HG02870 (cell line): ENCODE data around the gene ASTE1.
"Not testable (repeated sequence)": the region's sequence is repeated elsewhere in the genome, so short reads cannot be mapped to it uniquely, and the experiment has no call there.

ENCODE experiments used
- ATAC-seq: cut with Tn5 transposase; IDR thresholded peaks from one replicate; pipeline ENCODE4 v1.9.1; 2021; ENCODE audit warnings: mild to moderate bottlenecking, moderate library complexity; ENCODE audit not compliant: unreplicated experiment

The ASTE1 gene

DNA sequence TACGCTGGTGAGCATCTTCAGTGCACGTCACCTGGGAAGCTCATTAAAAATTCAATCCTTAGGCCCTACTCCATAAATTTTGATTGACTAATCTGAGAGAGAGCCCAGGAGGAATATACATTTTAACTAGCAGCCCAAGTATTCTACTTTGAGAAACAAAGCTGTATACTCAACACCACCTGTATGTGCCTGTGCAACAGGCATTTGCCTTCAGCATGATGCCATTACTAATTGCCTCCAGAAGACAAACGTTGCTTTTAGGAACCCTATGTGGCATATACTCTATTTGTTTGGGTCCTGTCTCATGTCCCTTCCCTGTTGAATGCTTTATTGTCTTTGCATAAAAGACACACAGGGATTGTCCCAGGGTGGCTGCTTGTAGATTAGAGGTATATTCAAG is 7.7 kb downstream of the ASTE1 start:
- ATAC-seq: no peak

DNA sequence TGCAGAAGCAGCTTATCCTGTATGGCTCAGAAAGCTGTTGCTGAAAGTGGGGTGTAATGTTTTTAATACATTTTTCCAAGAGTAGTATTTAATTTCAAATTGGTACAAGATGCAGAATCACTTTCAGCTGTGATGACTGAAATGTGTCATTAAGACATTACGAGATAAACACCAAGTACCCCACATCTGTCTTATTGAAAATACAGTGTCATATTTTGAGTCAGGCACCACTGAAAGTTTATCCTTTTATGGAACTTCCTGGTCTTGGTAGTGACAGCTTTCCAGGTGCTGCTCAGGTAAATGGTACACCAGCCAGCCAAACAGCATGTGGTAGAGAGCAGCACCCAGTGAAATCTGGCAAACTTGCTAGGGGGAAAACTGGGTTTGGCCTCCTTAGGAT is 16.9 kb downstream of the ASTE1 start:
- no peak for ATAC-seq

DNA sequence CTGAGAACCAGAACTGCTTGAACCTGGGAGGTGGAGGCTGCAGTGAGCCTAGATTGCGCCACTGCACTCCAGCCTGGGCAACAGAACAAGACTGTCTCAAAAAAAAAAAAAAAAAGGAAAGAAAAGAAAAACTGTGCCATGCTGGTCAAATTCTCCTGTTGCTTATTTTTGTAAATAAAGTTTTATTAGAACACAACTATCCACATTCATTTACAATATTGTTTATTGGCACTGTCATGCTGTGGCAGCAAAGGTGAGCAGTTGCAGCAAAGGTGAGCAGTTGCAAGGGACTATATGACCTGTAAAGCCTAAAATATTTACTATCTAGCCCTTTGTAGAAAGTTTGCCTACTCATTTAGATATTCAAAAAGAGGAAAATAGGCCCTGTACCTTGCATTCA is 18.3 kb downstream of the ASTE1 start:
- no peak for ATAC-seq

DNA sequence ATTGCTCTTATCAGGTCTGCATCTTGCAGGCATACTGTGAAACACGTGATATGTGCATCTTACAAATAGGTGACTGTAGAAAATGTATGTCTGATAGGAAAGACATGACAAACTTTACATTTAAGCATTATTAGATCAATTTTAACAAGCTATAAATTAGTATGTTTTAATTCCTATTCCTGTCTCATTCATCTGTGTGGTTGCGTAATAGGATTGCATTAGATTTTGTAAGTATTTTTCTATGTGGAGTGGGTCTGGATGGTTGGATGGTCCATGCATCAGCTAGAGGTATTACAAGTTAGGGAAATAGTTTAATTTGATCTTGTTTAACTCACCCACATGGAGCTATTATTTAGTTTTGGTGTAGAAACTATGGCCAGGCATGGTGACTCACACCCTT is 18.8 kb downstream of the ASTE1 start:
- ATAC-seq: no peak

DNA sequence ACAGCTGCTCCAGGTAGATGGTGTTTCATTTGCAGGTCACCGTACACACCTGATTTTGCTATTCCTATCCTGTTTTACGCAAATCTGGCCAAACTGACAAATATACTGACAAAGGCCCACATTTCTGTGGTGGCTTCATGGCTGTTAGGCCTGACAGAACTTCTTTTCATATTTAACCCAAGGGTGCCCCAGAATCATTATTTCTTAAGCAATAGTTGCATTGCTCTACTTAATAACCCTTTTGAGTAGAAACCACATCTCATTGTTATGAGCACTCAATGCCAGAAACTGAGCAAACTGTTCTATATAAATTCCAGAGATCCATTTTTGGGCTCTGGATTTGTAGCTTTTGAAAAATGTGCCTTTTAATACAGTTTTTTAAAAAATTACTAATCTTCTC is 19.4 kb downstream of the ASTE1 start:
- ATAC-seq: no peak

DNA sequence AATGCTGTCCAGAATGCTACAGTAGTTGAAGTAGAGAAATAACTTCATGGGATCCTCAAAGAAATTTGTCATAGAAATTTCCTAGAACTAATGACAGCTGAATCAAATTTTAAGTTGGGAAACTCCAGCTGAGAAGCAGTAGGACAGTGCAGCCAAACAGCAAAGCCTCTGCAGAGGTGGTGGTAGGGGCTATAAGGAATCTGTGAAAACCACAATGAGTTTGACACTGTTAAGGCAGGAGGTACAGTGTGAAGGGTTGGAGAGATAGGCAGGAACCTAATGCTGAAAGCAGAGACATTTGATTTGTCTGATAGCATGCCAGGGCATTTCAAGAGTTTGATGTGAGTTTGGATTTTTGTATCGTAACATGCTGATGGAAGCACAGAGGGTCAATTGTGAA is 22.0 kb downstream of the ASTE1 start:
- ATAC-seq: no peak

DNA sequence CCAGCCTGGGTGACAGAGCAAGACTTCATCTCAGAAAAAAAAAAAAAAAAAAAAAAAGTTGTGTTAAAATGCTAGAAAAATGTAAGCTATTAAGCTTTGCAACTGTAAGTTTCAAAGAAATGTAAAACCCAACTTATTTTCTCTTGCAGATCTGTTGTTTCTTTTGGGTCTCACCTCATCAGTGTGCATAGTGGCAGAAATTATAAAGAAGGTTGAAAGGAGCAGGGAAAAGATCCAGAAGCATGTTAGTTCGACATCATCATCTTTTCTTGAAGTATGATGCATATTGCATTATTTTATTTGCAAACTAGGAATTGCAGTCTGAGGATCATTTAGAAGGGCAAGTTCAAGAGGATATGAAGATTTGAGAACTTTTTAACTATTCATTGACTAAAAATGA is 25.6 kb downstream of the ASTE1 start:
- ATAC-seq: no peak

DNA sequence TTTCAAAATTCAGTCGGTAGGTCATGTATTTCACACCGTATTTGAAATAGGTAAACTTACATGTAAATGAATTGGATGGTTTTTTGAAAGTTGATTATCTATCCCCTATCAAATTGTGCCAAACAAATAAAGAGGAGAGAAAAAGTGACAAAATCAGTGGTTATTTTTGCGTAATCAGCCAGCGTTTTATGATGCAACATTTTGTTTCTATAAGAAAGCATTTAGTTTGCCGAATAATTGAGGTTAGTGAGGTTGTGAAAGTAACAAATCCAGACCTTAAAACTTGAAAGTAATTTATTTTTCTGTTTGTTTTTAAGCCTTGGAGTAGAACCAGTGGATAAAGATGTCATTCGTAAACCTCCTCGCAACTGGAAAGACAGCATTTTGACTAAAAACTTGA is 29.3 kb downstream of the ASTE1 start:
- ATAC-seq: no peak

DNA sequence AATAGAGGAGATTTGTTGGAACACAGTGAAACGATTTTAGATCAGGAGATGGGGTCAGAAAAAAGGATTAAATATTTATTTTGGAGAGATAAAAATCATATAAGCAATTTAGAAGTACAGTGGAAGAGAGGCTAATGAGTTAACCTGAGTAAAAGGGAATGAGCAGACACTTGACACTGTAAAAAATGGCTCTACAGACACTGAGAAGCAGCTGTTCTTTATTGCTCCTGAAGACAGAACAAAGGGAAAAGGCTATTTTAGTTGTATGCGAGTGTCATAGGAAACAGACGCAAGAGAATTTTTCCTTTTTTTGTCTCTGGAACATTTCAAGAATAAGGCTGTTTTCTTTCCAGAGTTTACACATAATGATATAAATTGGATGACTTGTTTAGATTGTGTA is 34.3 kb downstream of the ASTE1 start:
- no peak for ATAC-seq

DNA sequence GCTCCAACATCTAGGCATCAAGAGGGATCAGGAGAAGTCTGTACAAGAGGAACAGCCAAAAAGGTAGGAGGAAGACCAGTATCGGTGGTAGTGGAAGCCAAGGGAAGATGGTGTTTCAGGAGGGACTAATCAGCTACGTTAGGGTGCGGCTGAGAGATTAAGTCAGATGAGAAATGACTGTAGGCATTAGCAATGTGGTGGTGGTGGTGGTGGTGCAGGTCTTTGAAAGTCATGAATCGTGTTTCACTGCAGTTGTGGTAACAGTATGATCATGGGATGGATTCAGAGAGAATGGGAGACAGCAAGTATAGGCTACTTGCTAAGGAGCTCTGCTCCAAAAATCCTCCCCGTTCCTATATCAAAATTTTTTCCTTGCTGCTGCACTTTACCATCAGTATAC is 35.5 kb downstream of the ASTE1 start:
- ATAC-seq: no peak

DNA sequence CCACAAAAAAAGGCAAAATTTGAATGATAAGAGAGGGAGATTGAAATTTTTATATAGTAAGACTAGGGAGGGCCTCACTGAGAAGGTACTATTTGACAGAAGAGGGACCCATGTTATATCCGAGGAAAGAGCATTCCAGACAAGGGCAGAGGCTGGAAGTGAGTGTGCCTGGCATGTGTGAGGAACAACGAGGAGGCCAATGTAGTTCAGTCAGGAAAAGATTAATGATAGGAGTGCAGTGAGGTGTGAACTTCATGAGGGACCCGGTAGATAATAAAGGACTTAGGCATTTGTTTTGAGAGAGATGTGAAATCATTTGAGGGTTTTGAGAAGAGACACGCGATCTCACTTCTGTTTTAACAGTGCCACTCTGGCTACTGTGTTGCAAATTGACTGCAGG is 36.3 kb downstream of the ASTE1 start:
- ATAC-seq: no peak

DNA sequence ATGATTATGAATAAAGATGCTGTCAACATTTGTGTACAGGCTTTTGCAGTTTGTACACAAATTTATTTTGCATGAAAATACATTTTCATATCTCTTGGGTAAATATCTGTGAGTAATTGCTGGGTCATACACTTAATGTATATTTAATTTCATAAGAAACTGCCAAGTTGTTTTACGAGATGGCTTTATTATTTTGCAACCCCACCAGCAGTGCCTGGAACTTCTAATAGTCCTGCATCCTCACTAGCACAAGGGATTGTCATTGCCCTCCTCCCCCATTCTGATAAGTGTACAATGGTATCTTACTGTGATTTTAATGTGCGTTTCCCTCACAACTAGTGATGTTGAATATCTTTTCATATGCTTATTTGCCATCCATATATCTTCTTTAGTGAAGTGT is 45.2 kb downstream of the ASTE1 start:
- no peak for ATAC-seq

DNA sequence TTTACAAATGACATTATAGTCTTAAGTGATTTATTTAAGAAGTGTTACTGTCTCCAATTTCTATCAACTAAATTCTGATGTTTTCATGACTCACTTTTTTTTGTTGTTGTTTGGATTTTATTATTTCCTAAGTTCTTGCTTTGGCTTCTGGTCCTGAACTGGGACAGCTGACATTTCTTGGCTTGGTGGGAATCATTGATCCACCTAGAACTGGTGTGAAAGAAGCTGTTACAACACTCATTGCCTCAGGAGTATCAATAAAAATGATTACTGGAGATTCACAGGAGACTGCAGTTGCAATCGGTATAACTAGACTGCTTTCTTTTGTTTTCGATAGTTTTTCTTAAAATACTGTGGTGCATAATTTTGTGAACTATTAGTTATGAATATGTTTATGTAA is 47.5 kb downstream of the ASTE1 start:
- ATAC-seq: no peak

DNA sequence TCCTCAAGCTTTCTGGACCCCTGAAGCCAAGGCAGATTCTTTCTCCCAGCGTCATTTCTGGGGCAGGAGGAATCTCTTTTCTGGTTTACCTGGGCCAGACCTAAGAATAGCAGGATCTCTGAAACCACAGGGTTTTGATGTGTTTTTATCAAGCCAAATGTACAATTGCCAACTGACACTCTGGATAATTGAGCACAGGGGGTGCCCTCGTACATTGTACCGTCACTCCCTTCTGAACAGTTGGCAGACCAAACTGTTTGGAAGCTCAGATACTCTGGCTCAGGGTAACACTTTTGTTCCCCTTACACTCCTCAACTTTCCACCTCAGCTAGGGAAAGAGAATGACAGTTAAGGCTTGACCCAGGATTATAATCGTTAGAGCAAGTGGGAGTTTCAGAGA is 49.9 kb downstream of the ASTE1 start:
- no peak for ATAC-seq

DNA sequence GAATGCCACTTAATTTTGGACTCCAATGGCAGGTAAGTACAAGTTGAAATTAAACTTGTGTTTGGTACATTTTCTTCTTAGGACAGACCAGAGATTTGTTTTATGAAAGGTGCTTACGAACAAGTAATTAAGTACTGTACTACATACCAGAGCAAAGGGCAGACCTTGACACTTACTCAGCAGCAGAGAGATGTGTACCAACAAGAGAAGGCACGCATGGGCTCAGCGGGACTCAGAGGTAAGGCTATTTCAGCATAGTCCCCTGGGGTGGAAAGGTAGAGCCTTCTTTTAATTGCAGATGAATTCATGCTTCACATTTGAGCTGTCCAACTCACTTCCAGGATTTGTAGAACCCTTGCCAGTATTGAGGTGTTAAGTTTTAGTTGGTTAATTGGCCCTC is 51.4 kb downstream of the ASTE1 start:
- ATAC-seq: no peak

DNA sequence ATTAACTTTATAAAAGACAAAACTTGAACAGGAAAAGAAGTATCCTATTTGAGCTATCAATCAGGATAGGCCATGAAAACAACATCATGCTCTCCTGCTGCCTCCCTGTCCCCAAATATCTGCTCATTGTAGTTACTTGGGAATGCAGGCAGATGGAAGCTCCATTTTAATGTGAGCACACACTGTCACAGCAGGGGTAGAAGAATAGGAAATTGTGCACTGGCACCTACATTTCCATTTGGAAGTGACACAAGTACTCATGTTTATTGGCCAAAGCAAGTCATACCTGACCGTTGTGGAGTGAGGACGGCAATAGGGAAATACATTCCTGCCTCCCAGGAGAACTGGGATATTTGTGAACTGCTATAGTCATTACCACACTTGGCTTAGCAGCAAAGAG is 52.4 kb downstream of the ASTE1 start:
- ATAC-seq: no peak

DNA sequence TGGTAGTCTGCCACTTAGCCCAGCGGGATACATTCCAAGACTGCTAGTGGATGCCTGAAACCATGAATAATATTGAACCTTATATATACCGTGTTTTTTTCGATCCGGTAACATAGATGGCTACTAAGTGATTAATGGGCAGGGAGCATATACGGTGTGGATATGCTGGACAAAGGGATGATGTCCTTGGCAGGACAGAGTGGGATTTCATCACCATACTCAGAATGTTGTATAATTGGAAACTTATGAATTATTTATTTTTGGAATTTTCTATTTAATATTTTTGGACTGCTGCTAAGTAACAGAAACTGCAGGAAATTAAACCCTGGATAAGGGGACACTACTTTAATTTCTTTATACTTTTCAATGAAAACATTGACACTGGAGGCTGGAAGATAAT is 53.2 kb downstream of the ASTE1 start:
- ATAC-seq: no peak

DNA sequence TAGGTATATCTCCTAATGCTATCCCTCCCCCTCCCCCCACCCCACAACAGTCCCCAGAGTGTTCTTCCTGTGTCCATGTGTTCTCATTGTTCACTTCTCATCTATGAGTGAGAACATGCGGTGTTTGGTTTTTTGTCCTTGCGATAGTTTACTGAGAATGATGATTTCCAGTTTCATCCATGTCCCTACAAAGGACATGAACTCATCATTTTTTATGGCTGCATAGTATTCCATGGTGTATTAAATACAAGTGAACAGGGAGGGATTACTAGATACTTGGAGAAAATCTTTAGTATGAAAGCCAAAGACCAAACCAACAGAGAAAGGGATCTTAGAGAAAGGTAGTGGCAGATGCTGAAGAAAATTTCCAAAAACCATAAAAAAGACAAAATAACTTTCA is 54.0 kb downstream of the ASTE1 start:
- not testable (repeated sequence) for ATAC-seq

DNA sequence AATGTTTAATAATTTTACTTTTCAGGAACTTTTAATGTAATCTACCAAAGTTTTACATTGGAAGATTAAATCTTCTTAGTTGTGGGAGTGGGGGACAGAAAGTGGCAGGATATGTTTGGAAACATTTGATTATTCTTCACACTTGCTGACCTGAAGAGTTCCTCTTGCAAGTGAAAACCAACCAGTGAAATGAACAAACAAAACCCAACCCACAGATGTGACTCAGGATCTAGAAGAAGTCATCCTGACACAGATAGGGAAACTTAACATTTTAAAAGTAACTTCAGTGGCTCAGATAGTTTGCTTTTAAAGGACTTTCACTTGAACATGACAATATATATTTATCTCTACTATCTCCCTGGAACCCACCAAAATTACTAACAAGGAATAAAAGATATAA is 55.4 kb downstream of the ASTE1 start:
- ATAC-seq: no peak

DNA sequence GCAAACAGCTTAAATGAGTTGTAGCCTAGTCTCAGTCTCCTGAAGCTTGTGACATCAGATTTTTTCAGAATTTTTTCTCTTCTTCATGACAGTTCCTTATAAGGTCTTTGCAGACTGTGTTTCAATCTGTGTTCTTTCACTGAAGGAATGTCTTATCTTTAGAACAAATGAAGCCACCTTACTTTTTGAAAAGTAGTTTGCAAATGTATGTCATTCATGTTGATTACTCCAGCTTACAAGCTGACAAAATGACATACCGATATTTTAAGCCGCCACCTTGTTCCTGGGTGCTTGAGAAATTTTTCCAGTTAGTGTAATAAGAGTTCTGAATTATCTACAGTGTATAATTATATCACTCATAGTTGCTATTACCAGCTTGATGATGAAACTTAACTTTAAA is 57.0 kb downstream of the ASTE1 start:
- no peak for ATAC-seq

DNA sequence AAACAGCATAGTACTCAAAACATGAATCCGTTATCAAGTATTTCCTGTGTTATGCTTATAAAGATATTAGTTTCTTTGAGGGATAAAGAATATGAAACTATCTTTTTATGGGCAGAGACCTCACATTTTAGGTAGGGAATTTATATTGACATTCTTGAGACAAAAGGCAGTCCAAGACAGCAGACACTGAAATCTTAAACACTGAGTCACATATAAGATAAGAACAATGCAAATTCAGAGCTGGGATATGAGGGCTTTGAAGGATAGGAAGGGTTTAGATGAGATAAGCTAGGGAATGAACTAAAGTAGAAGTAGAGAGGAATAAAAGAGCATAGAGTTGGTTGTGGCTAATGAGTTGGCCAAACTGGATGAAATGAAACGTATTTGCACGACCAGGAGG is 58.4 kb downstream of the ASTE1 start:
- ATAC-seq: no peak

DNA sequence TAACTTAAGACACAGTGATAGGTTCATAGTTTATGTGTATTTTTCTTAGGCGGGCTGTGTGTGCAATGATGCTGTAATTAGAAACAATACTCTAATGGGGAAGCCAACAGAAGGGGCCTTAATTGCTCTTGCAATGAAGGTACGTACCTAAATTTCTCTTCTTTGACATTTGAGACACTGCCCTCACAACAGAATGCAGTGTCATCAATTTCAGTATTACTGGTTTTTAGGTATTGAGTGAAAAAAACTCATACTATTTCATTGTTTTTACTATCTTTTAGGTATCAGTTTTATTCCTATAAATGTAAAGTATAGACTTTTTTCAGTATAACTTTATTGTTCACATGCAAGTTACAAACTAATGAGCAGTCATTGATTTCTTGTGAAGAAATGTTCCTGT is 59.3 kb downstream of the ASTE1 start:
- no peak for ATAC-seq

DNA sequence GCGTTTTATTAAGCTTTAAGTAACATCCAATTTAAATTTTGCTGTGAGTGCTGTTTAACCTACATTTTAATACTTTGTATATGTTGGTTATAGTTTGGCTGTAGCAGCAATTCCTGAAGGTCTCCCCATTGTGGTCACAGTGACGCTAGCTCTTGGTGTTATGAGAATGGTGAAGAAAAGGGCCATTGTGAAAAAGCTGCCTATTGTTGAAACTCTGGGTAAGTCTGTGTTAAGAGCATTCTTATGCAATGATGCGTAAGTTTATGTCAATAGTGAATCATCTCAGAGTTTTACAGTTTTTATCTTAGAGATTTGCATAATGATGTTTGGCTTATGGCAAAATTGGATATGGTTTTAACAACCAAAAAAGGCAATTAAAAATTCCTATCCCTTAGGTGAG is 62.7 kb downstream of the ASTE1 start:
- ATAC-seq: no peak
